Osteocyte (in vitro differentiated cells): Measurements from ENCODE around the gene TMEM119. TPM values are rescaled to one million over a fixed set of nuclear protein-coding genes. Genes with fewer than 3 reads are reported as not detected.

Source experiments
- DNase-seq: peaks from one replicate; pipeline ENCODE4 v3.0.0; 2021; ENCODE audit warnings: mixed read lengths; ENCODE audit not compliant: unreplicated experiment; ENCODE audit errors: extremely low spot score
- H3K27ac Mint-ChIP-seq: one replicate; pipeline ENCODE4 v1.8.0; 2021; ENCODE audit warnings: mild to moderate bottlenecking, mixed read lengths; ENCODE audit not compliant: unreplicated experiment
- H3K27me3 Mint-ChIP-seq: one replicate; pipeline ENCODE4 v1.8.0; 2021; ENCODE audit warnings: mixed read lengths; ENCODE audit not compliant: unreplicated experiment
- H3K36me3 Mint-ChIP-seq: one replicate; pipeline ENCODE4 v1.8.0; 2021; ENCODE audit warnings: mixed read lengths; ENCODE audit not compliant: unreplicated experiment
- H3K4me1 Mint-ChIP-seq: one replicate; pipeline ENCODE4 v1.8.0; 2021; ENCODE audit warnings: mixed read lengths; ENCODE audit not compliant: unreplicated experiment
- H3K4me3 Mint-ChIP-seq: one replicate; pipeline ENCODE4 v1.8.0; 2021; ENCODE audit warnings: mild to moderate bottlenecking, moderate library complexity, mixed read lengths; ENCODE audit not compliant: unreplicated experiment
- H3K9me3 Mint-ChIP-seq: one replicate; pipeline ENCODE4 v1.8.0; 2021; ENCODE audit warnings: mixed read lengths; ENCODE audit not compliant: unreplicated experiment
- CTCF ChIP-seq: fragments of 200-600 bp; sonication (generic); IDR thresholded peaks from 2 replicates; pipeline ENCODE4 v1.5.0; 2021; ENCODE audit warnings: antibody characterized with exemption, mild to moderate bottlenecking, moderate library complexity
- microRNA-seq: library from miRNA; unstranded; fragments of <30 nt; microRNA quantifications from one replicate; pipeline ENCODE4 v1.1.0, GENCODE V29; 2020; ENCODE audit not compliant: unreplicated experiment
- total RNA-seq: library from RNA; stranded (reverse); gene quantifications from 2 replicates; pipeline ENCODE4 v1.2.1, GENCODE V29; 2021

The TMEM119 gene
- total RNA-seq, 1 donor from 2014 or later = 54.0 TPM

GRCh38 chr12:108542320-108542719, 55.6 kb downstream of the TMEM119 start:
- no peak for TF ChIP-seq CTCF
- DNase-seq = no peak
- no peak overlapping the region for H3K4me3 Mint-ChIP-seq
- no peaks in the 10 kb centered on the region for H3K9me3 Mint-ChIP-seq
- peaks cover 38% of the 10 kb centered on the region for H3K36me3 Mint-ChIP-seq
- H3K27me3 Mint-ChIP-seq = no peaks in the 10 kb centered on the region
- peaks cover 7% of the 10 kb centered on the region for H3K4me1 Mint-ChIP-seq
- no peak overlapping the region for H3K27ac Mint-ChIP-seq

Small RNA genes lying within 50 kb of the gene (microRNA-seq; reads per million reads assigned to microRNA genes)
- not detected for gene MIR4496

Other genes starting within 250 kb of the TMEM119 start
- 5.8 and 6.0 TPM in 2 replicates for gene FICD, start 82.8 kb downstream of the TMEM119 start, total RNA-seq
- gene SART3, start 36.9 kb downstream of the TMEM119 start, total RNA-seq = 47.2 and 47.5 TPM in 2 replicates
- gene ISCU, start 35.5 kb downstream of the TMEM119 start, total RNA-seq = 93.9 and 103 TPM in 2 replicates
- 0.59 and 0.78 TPM in 2 replicates for gene SELPLG, start 35.8 kb upstream of the TMEM119 start, total RNA-seq
- 234 and 248 TPM in 2 replicates for gene CORO1C, start 133.4 kb upstream of the TMEM119 start, total RNA-seq